Sigmoid colon (tissue), 4 donors: ENCODE results near the gene NLGN3.

Source experiments
- EP300 ChIP-seq, 4 donors: sonication (generic); formaldehyde crosslinking; IDR thresholded peaks; one replicate each; pipeline ENCODE4 v1.6.1; 2017; ENCODE audit warnings: antibody characterized with exemption in 4 of 4
- POLR2A ChIP-seq, 2 donors: fragments of 450-650 bp; IDR thresholded peaks; one replicate each; pipeline ENCODE4 v1.6.1; 2016; ENCODE audit warnings: antibody characterized with exemption in 2 of 2, mild to moderate bottlenecking in 2 of 2, moderate library complexity in 2 of 2
- POLR2AphosphoS5 ChIP-seq, 4 donors: sonication (generic); formaldehyde crosslinking; IDR thresholded peaks; one replicate each; pipeline ENCODE4 v1.6.1; 2017; ENCODE audit warnings: antibody characterized with exemption in 4 of 4
- TF ChIP-seq, protein P1 (sequence below), 4 experiments: fragments of 450-650 bp in 3 of 4; fragments of 200-600 bp in 1 of 4; IDR thresholded peaks; one replicate each; pipeline ENCODE4 v1.5.1; 2016 to 2019; ENCODE audit warnings: antibody characterized with exemption in 4 of 4, mild to moderate bottlenecking in 3 of 4, moderate library complexity in 2 of 4

DNA sequence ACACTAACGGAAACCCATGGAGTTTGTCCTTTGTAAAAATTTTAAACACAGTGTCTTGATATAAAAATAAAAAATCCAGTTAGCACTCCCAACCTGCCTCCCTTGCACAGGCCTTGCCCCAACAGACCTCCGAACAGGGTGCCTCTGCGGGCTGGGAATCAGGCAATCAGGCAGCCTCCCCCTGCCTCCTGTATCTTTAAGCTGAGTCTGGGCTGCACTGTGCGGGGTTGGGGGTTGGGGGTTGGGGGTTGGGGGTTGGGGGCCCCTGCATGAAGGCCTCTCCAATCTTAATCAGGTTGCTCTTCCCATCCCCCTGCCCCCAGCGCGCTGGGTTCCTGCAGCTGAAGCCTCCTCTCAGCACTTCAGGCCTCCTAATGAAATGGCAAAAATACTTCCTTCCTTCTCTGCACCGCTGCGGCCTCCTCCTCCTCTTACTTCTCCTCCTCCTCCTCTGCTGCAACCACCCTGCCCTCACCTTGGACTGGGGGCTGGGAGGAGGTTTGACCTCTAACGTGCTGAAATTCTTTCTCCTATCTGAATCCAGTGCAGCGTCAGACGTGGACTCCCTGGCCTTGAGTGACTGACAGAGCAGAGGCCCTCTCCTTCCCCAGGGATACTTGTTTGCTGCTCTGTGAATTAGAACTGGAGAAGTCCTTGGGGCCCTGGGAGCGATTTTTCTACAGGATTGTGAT, 26.6 kb downstream of the NLGN3 start:
- no peak for TF ChIP-seq EP300 (IDR thresholded peaks at IDR 0.05)
- TF ChIP-seq, protein P1, sequence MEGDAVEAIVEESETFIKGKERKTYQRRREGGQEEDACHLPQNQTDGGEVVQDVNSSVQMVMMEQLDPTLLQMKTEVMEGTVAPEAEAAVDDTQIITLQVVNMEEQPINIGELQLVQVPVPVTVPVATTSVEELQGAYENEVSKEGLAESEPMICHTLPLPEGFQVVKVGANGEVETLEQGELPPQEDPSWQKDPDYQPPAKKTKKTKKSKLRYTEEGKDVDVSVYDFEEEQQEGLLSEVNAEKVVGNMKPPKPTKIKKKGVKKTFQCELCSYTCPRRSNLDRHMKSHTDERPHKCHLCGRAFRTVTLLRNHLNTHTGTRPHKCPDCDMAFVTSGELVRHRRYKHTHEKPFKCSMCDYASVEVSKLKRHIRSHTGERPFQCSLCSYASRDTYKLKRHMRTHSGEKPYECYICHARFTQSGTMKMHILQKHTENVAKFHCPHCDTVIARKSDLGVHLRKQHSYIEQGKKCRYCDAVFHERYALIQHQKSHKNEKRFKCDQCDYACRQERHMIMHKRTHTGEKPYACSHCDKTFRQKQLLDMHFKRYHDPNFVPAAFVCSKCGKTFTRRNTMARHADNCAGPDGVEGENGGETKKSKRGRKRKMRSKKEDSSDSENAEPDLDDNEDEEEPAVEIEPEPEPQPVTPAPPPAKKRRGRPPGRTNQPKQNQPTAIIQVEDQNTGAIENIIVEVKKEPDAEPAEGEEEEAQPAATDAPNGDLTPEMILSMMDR (IDR thresholded peaks at IDR 0.05), result no peak
- no peak for TF ChIP-seq POLR2A (IDR thresholded peaks at IDR 0.05)
- TF ChIP-seq POLR2AphosphoS5 (IDR thresholded peaks at IDR 0.05), result no peak
